GM21381 (cell line): ENCODE data around the gene FADS6.

Source experiments
- ATAC-seq: cut with Tn5 transposase; IDR thresholded peaks from one replicate; pipeline ENCODE4 v1.9.1; 2021; ENCODE audit warnings: mild to moderate bottlenecking, moderate library complexity; ENCODE audit not compliant: unreplicated experiment

FADS6 gene

GRCh38 chr17:74833501-74834377, 59.7 kb downstream of the FADS6 start:
- no peak for ATAC-seq

- no peak for ATAC-seq
These were observed 61.0 kb downstream of the FADS6 start for GRCh38 chr17:74832421-74832820.

GRCh38 chr17:74831444-74832146, 61.8 kb downstream of the FADS6 start:
- no peak for ATAC-seq

- no peak for ATAC-seq
These were observed 62.6 kb downstream of the FADS6 start for GRCh38 chr17:74830861-74831260.

- ATAC-seq, result no peak
These were observed 65.6 kb downstream of the FADS6 start for GRCh38 chr17:74827800-74828199.
